ENCODE data around the gene UNC80.

The UNC80 gene

DNA sequence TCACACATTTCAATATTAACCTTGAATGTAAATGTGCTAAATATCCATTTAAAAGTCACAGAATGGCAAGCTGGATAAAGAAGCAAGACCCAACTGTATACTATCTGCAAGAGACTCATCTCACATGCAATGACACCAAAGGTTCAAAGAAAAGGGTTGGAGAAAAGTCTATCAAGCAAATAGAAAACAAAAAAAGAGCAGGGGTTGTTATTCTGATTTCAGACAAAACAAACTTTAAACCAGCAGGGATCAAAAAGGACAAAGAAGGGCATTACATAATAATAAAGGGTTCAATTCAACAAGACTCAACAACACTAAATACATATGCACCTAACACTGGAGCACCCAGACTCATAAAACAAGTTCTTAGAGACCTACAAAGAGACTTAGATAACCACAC is 14.5 kb upstream of the UNC80 start:
- no peak for DNase-seq (ENCODE audit: extremely low read depth, low read depth)
- TF ChIP-seq, protein P1, sequence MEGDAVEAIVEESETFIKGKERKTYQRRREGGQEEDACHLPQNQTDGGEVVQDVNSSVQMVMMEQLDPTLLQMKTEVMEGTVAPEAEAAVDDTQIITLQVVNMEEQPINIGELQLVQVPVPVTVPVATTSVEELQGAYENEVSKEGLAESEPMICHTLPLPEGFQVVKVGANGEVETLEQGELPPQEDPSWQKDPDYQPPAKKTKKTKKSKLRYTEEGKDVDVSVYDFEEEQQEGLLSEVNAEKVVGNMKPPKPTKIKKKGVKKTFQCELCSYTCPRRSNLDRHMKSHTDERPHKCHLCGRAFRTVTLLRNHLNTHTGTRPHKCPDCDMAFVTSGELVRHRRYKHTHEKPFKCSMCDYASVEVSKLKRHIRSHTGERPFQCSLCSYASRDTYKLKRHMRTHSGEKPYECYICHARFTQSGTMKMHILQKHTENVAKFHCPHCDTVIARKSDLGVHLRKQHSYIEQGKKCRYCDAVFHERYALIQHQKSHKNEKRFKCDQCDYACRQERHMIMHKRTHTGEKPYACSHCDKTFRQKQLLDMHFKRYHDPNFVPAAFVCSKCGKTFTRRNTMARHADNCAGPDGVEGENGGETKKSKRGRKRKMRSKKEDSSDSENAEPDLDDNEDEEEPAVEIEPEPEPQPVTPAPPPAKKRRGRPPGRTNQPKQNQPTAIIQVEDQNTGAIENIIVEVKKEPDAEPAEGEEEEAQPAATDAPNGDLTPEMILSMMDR (IDR thresholded peaks at IDR 0.05; ENCODE audit: low read depth, low read length) = no peak

DNA sequence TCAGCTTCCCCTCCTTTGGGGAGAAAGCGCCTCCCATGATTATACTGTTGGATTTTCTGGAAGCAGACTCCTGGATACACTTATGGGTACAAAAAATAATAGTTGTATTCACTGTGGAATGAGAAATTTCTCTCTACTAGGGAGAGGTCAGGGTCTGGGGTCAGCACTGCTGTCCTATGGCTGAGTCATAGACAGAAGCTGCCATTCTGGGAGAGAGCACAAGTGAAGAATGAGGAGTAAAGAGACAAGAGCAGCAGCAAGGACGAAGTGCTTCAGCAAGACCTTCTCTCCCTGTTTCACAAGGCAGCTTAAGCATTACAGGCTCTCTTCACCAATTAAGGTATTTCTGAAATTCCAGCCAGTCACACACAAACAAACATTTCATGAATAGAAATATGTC is 10.1 kb upstream of the UNC80 start:
- no peak for DNase-seq (ENCODE audit: extremely low read depth, low read depth)
- TF ChIP-seq, protein P1 (IDR thresholded peaks at IDR 0.05; ENCODE audit: low read depth, low read length) = no peak

DNA sequence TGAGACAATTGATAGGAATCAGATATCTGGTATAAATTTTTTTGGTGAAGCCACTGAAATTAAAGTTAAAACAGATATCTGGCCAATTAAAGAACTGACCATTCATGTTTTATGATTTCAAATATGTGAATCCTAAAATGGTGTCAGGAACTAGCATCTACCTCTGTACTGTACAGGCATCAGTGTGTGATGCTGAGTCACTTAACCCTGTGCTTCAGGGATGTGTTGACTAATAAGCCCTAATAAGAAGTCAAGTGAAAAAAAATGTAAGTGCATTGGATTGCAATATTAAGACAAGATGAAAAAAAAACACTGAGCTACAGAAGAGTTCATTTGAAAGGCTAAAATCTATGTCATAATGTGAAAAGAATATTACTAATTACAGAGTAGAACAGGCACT is 9.1 kb upstream of the UNC80 start:
- TF ChIP-seq, protein P1 (IDR thresholded peaks at IDR 0.05; ENCODE audit: low read depth, low read length) = no peak
- no peak for DNase-seq (ENCODE audit: extremely low read depth, low read depth)

DNA sequence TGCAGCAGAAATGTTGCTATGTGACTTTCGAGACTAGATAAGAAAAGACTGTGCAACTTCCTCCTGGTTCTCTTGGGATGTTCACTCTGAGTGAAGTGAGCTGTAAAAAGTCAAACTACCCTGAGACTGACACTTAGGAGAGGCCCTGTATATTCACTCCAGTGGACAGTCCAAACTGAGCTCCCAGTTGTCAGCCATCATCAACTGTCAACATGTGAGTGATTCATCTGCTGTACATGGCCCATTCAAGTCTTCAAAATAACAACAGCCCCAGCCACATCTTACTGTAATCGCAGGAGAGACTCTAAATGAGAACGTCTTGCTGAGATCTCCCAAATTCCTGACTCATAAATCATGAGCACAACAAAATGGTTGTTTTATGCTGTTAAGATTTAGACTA is 8.5 kb upstream of the UNC80 start:
- TF ChIP-seq, protein P1 (IDR thresholded peaks at IDR 0.05; ENCODE audit: low read depth, low read length) = no peak
- no peak for DNase-seq (ENCODE audit: extremely low read depth, low read depth)

DNA sequence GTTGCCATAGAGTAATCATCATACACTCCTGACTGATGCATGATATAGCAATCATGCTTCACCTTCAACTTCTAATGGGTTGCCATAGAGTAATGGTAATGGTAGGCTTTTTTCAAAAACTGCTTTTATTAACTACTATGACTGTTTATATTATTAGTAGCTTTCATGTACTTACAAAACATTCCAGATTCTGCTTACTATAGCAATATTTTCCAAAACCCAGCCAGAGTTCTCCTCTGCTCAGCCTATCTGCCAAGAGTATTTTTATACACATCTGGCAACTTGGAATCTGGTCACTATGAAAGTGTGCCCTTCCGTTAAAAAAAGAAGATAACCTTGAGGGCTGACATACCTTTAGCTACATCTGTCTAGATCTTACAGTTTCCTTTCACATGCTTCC is 5.0 kb upstream of the UNC80 start:
- no peak for DNase-seq (ENCODE audit: extremely low read depth, low read depth)
- TF ChIP-seq, protein P1 (IDR thresholded peaks at IDR 0.05; ENCODE audit: low read depth, low read length) = no peak

DNA sequence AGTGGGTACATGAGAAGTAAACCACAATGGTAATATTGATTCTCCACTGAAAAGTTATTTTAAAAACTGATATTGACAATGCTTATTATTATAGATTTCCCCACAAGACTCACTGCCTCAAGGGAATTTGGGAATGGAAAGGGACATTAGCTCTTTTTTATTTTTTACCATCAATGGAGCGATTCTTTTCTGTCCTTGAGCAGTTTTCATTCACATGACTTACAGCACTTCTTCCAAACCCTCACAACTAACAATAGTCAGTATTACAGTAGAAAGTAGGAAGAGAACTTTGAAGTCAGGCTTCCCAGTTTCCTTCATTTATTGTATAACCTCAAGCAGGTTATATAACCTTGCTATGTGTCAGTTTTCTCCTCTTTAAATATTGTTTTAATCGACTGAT is 4.3 kb upstream of the UNC80 start:
- no peak for DNase-seq (ENCODE audit: extremely low read depth, low read depth)
- TF ChIP-seq, protein P1 (IDR thresholded peaks at IDR 0.05; ENCODE audit: low read depth, low read length) = no peak

DNA sequence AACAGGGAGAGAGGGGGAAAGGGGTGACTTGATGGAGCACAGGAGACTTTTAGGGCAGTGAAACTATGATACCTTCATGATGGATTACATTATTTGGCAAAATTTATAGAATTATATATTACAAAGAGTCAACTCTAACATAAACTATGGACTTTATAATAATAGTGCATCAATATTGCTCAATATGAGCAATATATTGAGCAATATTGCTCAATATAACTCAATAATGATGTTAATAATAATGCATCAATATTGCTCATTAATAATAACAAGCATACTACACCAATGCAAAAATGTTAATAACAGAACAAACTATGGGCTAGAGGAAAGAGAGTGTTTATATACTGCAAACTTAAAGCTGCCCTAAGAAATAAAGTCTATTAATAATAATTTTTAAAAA is 3.1 kb upstream of the UNC80 start:
- no peak for DNase-seq (ENCODE audit: extremely low read depth, low read depth)
- TF ChIP-seq, protein P1 (IDR thresholded peaks at IDR 0.05; ENCODE audit: low read depth, low read length) = no peak

All from AG09319 (cell line).